ENCODE data around the gene BIRC5. TPM values are rescaled to one million over a fixed set of nuclear protein-coding genes. Genes with fewer than 3 reads are reported as not detected.

BIRC5 gene
- total RNA-seq, 4 donors from 2014 or later, result under 0.01 to 2.0 (median 0.13) TPM; not detected in 1

GRCh38 chr17:78257810-78258322, 43.8 kb downstream of the BIRC5 start:
- WGBS, result 71% methylated on average over 16 of the region's 16 CpGs
- intact Hi-C loops (cut with DNase I), result no loop called here
- DNase-seq (ENCODE audit: extremely low spot score), result no peak

GRCh38 chr17:78258323-78259191, 44.5 kb downstream of the BIRC5 start:
- Histone ChIP-seq H3K27ac (replicated peaks in 1 of 4) (peak overlapping the region; percentile 29 to 76 (median 62)), H3K36me3 (no peaks in the 10 kb centered on the region), H3K27me3 (no peaks in the 10 kb centered on the region), H3K4me1 (peaks cover 33 to 44% (median 38%) of the 10 kb centered on the region in 4 donors), H3K4me3 (no peak overlapping the region), H3K9me3 (no peaks in the 10 kb centered on the region)
- 25% methylated on average over 11 of the region's 23 CpGs for WGBS
- TF ChIP-seq POLR2AphosphoS5 (IDR thresholded peaks at IDR 0.05) (peak; percentile 10 to 36), EP300 (IDR thresholded peaks at IDR 0.05) (peak; percentile 83), POLR2A (IDR thresholded peaks at IDR 0.05; ENCODE audit: low read depth) (no peak), CTCF (IDR thresholded peaks at IDR 0.05) (no peak)
- intact Hi-C loops (cut with DNase I), result no loop called here
- DNase-seq (ENCODE audit: extremely low spot score), result no peak

More at GRCh38 chr17:78257810-78258322, 43.8 kb downstream of the BIRC5 start:
- H3K27ac ChIP-seq (replicated peaks in 1 of 4), result peak overlapping the region; percentile 29 to 76 (median 62)
- H3K9me3 ChIP-seq, result no peaks in the 10 kb centered on the region
- H3K4me3 ChIP-seq, result no peak overlapping the region
- TF ChIP-seq CTCF (IDR thresholded peaks at IDR 0.05) (no peak), EP300 (IDR thresholded peaks at IDR 0.05) (peak; percentile 31)
- no peaks in the 10 kb centered on the region for H3K36me3 ChIP-seq
- peaks cover 27 to 47% (median 39%) of the 10 kb centered on the region in 4 donors for H3K4me1 ChIP-seq
- H3K27me3 ChIP-seq, result no peaks in the 10 kb centered on the region

- intact Hi-C loops (cut with DNase I), result no loop called here
- DNase-seq (ENCODE audit: extremely low spot score), result no peak
- TF ChIP-seq EP300 (IDR thresholded peaks at IDR 0.05), result no peak
- no peak for TF ChIP-seq POLR2A (IDR thresholded peaks at IDR 0.05; ENCODE audit: low read depth)
- TF ChIP-seq CTCF (IDR thresholded peaks at IDR 0.05), result no peak
- no peak for TF ChIP-seq POLR2AphosphoS5 (IDR thresholded peaks at IDR 0.05)
- 68% methylated on average over 10 of the region's 10 CpGs for WGBS
- Histone ChIP-seq H3K27ac (replicated peaks in 1 of 4) (peak overlapping the region; percentile 23 to 76 (median 44)), H3K36me3 (no peaks in the 10 kb centered on the region), H3K4me1 (peaks cover 30 to 44% (median 36%) of the 10 kb centered on the region in 4 donors), H3K9me3 (no peaks in the 10 kb centered on the region), H3K4me3 (no peak overlapping the region), H3K27me3 (no peaks in the 10 kb centered on the region)
Observed at GRCh38 chr17:78259192-78259554, 45.1 kb downstream of the BIRC5 start.

- Histone ChIP-seq H3K27ac (replicated peaks in 1 of 4) (peak overlapping the region; percentile 35 to 72 (median 48)), H3K9me3 (no peaks in the 10 kb centered on the region), H3K36me3 (no peaks in the 10 kb centered on the region), H3K27me3 (no peaks in the 10 kb centered on the region), H3K4me1 (peaks cover 16 to 28% (median 21%) of the 10 kb centered on the region in 4 donors), H3K4me3 (no peak overlapping the region)
- intact Hi-C loops (cut with DNase I), result no loop called here
- 83% methylated on average over 3 of the region's 23 CpGs for WGBS
- DNase-seq (ENCODE audit: extremely low spot score), result no peak
- no peak for TF ChIP-seq CTCF (IDR thresholded peaks at IDR 0.05)
- no peak for TF ChIP-seq POLR2A (IDR thresholded peaks at IDR 0.05; ENCODE audit: low read depth)
- peak; percentile 27 to 45 for TF ChIP-seq POLR2AphosphoS5 (IDR thresholded peaks at IDR 0.05)
- peak; percentile 78 for TF ChIP-seq EP300 (IDR thresholded peaks at IDR 0.05)
Observed at GRCh38 chr17:78263063-78263735, 49.1 kb downstream of the BIRC5 start.
